PFSK-1 (cell line): Measurements from ENCODE around the gene CSPG4.

ENCODE experiments used
- FOXP2 ChIP-seq: optimal IDR thresholded peaks from 2 replicates; pipeline ENCODE3; 2011; ENCODE audit warnings: borderline replicate concordance, control low read depth, inconsistent platforms; ENCODE audit not compliant: insufficient read depth; ENCODE audit errors: extremely low read length, extremely low read depth
- POLR2AphosphoS5 ChIP-seq: IDR thresholded peaks from 2 replicates; pipeline ENCODE4 v1.6.1; 2012; ENCODE audit warnings: low read depth, mild to moderate bottlenecking, control low read depth, low read length, moderate library complexity

- no peak for TF ChIP-seq POLR2AphosphoS5
- TF ChIP-seq FOXP2, result no peak
These were observed 68.3 kb downstream of the CSPG4 start for GRCh38 chr15:75644376-75644775.
